Vagina (tissue), 2 donors: Measurements from ENCODE around the gene SLC35A1.

Source experiments
- POLR2A ChIP-seq, 2 donors: fragments of 450-650 bp; IDR thresholded peaks; one replicate each; pipeline ENCODE4 v1.6.1; 2017; ENCODE audit warnings: antibody characterized with exemption in 2 of 2, mild to moderate bottlenecking in 2 of 2, moderate library complexity in 2 of 2
- TF ChIP-seq, protein P1 (sequence below), 3 experiments: fragments of 450-650 bp in 2 of 3; fragments of 200-600 bp in 1 of 3; sonication (generic) in 1 of 3; IDR thresholded peaks; one replicate each; pipeline ENCODE4 v1.5.1; 2017 to 2019; ENCODE audit warnings: antibody characterized with exemption in 3 of 3, mild to moderate bottlenecking in 2 of 3, moderate library complexity in 2 of 3

DNA sequence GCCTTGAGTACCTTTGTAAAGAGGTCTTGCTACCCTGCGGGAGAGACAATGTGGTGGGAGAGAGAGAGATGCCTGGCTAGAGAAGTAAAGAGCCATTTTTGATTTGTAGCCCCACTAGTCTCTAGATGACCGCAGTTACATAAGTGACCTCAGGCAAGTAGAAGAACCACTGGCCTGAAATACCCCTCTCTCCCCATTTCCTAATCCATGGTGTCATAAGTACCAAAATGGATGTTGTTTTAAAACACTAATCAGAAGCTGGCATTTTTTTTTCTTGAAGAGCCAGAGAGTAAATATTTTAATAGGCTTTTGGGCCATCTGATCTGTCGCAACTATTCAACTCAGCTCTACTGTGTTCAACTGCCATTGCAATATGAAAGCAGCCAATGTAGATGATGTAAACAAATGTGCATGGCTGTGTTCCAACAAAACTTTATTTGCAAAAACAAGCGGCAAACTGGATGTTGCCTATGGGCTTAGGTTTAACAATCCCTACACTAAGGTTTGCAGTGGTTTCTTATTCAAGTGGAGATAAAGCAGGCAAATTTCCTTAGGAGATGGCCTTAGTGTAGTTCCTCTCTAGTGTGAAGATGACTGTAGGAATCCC lies 80.5 kb downstream of the SLC35A1 start:
- TF ChIP-seq, protein P1, sequence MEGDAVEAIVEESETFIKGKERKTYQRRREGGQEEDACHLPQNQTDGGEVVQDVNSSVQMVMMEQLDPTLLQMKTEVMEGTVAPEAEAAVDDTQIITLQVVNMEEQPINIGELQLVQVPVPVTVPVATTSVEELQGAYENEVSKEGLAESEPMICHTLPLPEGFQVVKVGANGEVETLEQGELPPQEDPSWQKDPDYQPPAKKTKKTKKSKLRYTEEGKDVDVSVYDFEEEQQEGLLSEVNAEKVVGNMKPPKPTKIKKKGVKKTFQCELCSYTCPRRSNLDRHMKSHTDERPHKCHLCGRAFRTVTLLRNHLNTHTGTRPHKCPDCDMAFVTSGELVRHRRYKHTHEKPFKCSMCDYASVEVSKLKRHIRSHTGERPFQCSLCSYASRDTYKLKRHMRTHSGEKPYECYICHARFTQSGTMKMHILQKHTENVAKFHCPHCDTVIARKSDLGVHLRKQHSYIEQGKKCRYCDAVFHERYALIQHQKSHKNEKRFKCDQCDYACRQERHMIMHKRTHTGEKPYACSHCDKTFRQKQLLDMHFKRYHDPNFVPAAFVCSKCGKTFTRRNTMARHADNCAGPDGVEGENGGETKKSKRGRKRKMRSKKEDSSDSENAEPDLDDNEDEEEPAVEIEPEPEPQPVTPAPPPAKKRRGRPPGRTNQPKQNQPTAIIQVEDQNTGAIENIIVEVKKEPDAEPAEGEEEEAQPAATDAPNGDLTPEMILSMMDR (IDR thresholded peaks at IDR 0.05) = no peak
- no peak for TF ChIP-seq POLR2A (IDR thresholded peaks at IDR 0.05)
